Measurements from ENCODE around the gene PLA2G6.

PLA2G6 gene, protein sequence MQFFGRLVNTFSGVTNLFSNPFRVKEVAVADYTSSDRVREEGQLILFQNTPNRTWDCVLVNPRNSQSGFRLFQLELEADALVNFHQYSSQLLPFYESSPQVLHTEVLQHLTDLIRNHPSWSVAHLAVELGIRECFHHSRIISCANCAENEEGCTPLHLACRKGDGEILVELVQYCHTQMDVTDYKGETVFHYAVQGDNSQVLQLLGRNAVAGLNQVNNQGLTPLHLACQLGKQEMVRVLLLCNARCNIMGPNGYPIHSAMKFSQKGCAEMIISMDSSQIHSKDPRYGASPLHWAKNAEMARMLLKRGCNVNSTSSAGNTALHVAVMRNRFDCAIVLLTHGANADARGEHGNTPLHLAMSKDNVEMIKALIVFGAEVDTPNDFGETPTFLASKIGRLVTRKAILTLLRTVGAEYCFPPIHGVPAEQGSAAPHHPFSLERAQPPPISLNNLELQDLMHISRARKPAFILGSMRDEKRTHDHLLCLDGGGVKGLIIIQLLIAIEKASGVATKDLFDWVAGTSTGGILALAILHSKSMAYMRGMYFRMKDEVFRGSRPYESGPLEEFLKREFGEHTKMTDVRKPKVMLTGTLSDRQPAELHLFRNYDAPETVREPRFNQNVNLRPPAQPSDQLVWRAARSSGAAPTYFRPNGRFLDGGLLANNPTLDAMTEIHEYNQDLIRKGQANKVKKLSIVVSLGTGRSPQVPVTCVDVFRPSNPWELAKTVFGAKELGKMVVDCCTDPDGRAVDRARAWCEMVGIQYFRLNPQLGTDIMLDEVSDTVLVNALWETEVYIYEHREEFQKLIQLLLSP

DNA sequence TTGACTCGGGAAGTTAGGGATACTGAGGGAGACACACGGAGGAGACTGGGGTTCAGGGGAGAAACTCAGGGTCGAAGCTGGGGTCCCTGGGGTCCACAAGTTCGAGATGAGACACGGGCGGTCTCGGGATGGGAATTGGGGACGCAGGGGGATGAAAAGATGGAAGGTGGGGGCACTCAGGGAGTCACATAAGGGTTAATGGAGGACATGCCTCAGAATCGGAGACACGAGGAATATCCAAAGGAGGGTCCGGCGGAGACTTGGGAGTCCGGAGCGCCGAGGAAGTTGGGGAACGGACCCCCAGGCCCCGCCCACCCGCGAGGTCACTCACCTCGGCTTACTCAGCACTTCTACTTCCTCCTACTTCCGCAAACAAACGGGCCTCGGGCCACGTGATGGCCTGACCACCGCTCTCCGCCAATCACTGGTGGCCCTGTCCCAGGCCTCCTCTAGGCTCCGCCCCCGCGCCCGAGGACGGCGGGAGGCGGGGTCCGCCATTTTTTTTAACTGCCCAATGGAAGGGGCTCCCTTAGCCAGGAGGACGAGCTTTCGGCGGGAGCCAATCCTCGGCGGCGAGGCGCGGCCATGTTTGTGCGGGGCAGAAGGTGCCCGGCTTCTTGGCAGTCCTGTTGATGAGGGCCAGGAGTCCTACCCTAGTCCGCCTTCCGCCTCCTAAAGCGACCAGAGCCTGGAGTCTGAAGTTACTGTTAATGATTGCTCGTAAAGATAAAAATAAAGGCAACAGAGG, at the start of gene PLA2G6:
PLA2G6 (minus strand) TSS at position 378 of the 748 bp plus-strand sequence. CDS start 12,404 bp downstream, outside the sequence.
- peak; percentile 61 to 99 (median 97) for DNase-seq

DNA sequence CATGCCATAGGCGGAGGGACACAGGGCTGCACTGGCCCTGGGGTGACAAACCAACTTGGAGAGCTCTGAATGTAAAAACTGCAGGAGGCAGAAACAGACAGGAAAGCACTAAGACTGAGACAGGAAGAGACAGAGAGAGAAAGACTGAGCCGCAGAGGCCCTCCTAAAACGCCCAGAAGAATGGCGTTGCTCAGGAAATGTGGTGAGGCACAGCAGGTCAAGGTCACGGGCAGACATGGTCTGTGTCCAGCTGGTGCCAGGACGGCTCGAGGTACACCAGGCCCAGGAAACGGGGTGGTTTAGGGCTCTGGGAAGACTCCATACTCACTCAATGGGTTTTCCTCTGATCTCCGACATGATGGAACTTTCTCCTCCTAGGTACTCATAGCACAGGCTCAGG, 49.3 kb upstream of the PLA2G6 start:
- DNase-seq: no peak

DNA sequence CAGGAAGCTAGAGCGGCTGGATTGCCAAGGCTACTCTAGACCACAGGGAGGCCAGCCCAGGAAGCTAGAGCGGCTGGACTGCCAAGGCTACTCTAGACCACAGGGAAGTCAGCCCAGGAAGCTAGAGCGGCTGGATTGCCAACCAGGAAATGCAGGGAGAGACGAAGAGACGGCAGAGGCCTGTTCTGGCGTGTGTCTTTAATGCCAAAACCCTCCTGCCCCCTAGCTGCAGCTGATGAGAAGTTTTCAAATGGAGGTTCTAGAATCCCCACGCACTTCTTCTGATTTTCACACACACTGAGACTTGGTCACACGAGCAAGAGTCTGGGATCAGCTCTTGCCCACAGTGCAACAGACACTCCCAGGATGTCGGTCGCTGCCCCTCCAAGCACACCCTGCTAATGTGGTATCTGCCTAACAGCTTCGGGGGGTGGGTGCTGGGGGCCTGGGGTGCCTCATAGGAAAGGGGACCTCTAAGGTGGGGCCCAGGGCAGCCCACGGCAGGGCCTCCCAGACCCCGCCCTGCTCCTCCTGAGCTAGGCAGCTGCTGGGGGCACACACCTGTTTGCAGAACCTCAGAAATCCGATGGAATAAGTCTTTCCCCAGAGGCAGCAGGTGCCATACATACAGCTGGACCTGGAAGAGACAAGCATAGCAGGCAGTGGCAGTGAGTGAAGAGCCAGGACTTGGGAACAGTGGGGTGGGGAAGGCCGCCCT, 48.6 kb upstream of the PLA2G6 start:
- DNase-seq: peak in 20 of 51 donors; percentile 15 to 72 (median 38)

DNA sequence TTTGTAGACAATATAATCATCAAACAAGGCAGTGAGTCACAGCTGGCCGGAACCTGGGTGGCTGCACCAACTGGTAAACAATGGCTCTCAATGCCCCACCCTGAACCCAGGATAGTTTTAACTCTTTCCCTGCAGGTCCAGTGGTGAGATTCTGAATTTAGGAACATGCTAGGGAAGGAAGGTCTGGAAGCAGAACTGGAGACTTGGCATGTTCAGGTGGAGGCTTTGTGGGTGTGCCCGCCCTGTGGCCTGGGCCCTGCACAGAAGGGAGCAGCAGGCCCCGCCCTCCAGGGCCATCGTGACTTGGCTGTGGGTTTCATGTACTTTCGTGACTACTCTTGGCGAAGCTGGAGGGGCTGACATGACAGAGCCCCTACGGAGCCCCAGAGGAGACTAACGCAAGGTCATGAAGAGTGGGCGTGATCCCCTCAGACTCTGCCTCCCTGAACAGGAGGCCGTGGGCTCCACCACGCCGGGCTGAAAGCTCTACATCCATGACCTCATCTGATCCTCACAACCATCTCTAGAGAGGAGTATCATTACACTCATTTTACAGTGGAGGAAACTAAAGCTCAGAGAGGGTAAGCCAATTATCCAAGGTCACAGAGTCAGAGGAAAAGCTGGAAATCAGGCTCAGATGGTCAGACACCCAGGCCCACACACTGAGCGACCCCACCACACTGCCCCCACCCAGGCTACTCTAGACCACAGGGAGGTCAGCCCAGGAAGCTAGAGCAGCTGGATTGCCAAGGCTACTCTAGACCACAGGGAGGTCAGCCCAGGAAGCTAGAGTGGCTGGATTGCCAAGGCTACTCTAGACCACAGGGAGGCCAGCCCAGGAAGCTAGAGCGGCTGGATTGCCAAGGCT, 47.5 kb upstream of the PLA2G6 start:
- peak in 2 of 51 donors; percentile 21 to 50 for DNase-seq

DNA sequence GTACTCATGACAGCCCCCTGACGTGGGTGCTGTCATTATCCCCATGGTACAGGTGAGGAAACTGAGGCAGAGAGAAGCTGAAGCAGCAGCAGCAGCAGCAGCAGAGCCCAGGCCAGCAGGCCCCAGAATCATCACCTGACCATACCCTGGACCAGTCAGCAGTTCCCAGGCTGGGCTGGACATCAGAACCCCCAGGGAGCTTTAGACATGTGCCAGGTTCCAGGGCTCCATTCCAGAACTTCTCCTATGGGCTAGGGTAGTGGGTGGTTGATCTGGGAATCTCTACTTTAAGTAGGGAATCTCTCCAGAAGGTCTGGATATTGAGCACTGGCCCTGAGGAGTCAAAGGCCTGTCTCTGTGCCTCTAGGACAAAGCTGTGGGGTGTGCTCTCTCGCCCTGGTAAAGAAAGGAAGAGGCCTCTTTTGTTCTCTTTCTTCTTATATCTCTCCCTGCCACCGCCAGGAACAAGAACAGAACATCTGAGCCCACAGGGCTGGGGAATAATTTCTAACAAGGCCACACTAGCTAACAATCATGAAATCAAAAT, 46.8 kb upstream of the PLA2G6 start:
- DNase-seq: peak in 1 of 51 donors; percentile 52

DNA sequence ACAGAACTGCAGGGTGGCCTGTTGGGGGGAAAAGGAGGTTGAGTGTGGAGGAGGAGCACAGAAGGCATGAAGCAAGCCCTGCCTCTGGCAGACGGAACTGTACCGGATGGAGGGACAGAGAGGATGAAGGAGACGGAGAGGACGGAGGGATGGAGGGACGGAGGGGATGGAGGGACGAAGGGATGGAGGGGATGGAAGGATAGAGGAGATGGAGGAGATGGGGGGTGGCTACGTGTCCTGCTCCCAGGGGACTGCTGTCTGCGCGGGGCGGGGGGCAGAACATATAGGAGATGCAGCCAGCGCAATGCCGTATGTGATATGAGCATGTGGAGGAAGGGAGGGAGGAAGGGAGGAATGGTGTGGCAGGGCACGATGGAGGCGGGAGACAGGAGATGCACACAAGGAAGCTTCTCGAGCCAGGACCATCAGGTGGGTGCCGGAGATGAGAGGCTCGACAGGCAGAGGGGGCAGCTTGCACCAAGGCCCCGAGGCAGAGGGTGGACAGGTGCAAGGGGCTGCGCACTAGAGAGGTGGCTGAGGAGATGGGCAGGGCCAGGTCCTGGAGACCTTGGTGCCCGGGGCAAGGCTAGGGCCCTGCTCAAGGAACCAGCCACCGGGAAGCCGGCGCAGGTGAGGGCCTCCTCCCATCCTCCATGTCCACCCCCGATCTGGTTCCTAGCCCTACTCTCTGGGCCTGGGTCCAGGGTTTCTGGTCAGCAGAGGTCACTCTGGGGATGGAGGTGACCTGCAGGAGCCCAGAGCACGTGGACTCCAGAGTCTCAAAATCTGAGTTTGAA, 45.4 kb upstream of the PLA2G6 start:
- DNase-seq: no peak

DNA sequence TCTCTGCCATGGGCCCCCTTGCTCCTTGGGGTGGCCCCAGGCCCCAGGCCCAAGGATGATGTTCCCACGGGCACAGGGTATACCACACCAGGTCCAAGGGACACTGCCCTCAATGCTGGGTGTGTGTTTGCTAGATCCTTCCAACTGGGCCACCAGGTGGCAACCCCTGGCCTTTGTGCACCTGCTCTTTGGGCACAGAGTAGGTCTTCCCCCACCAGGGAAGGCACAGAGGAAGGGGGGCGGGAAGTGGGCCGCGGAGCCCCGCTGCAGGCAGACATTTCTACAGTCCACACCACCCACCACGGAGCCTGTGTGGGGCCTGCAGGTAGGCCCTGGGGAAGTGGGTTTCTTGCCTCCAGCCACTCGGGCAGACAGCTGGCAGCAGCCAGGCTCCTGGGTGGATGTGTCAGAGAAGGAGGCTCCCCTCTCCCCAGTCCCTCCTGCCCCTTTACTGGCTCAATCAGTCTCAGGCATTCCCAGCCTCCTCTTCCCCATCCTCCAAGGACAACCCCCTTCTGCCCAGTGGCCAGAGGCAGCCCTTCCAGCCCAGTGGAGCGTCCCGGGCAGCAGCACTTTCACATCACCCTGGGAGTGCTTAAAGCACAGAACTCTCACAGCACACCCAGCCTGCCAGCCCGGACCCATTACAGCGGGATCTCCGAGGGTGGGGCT, 41.8 kb upstream of the PLA2G6 start:
- DNase-seq: peak in 8 of 51 donors; percentile 12 to 47 (median 26)

DNA sequence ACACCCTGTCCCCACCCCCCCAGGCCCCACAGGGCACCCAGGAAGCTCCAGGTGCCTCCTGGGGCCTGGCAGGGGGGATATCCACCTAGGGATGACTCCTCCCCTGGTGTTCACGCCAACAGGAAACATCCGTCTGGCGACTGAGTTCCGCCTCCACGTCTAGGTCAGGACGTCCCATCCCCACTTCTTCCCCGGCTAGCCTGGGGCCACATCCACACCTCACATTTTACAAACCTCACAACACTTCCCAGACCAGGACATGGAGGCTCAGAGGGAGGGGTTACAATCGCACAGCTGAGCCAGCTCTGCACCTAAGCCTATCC, 41.1 kb upstream of the PLA2G6 start:
- no peak for DNase-seq

DNA sequence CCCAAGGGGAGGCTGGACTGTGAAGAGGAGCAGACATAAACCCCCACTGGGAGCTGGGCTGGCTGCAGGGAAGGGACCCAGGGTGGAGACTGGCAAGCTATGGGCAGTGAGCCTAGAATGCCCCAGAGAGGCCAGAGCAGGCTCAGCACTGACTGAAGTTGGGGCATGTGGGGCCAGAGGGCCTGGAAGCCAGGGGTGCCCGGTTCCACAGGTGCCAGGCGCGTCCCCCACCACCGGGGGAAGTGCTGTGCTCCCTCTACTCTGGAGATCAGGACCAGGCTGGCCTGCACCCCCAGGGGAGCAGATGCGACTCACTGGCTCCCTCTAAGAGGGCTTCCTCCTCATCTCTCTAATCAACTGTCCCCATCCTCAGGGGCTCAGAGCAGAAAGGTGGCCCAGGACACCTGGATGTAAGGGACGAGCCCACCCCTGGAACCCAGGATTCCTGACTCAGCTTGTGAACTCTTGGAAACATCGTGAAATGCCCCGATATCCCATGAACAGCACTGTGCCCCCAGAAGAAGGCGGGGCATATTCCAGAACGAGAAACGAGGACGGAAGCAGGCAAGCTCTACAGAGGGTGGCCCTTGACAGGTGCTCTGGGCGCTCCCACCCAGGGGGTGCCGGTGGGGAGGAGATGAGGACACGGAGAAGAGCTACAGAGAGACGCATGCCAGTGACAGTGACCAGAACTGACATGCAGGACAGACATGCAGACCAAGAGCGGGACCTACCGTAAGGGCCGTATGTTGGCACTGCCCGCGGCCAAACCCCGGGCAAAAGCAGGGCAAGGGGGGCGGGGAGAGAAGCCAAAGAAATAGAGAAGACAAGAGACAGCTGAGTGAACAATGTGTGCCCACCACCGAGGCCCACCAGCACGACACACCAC, 40.5 kb upstream of the PLA2G6 start:
- no peak for DNase-seq

DNA sequence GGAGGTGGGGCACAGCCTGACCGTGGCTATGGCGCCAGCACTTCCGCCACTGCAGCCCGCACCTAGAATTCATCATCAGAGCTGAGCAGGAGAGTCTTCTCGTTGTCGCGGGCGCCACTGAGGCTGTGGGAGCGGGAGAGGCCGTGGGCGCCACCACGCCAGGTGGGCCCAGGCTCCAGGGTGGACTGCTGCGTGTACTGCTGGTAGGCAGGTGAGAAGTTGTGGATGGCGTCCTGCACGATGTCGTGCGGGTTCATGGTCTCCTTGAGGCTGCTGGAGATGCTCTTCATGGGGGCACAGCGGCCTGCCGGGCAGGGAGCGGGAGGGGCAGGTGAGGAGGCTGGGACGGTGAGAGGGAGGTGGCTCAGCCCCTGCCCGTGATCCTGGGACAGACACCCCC, 39.8 kb upstream of the PLA2G6 start:
- DNase-seq: no peak

DNA sequence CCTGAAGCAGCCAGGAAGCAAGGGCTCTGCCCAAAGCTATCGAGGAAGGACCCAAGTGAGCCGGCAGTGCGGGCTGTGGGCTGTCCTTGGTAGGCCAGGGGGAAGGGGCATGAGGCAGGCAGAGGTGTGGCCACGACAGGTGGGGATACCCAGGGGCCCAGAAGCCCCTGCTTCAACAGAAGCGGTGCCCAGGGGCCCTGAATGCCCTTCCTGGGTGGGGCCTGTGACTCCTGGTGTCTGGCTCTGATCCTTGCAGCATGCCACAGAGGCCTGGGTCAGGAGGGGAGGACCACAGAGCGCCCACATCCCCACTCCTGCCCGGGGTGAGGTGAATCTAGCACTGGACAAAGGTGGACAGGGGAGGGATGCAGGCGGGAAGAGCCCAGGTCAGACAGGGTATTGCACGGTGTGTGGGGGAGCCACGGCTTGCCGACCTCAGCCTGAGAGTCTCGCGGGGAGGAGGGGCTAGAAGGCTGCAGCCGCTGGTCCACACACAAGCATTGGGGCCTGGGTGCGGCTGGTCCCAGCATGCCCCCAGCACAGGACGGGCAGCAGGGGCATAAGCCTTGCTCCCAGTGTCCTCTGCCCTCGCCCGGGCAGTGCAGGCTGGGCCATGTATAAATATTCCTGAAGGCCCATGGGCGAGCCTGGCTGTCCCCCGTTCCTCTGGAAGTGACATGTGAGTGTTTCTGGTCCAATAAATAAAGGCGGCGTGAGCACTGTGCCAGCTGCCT, 39.2 kb upstream of the PLA2G6 start:
- no peak for DNase-seq

DNA sequence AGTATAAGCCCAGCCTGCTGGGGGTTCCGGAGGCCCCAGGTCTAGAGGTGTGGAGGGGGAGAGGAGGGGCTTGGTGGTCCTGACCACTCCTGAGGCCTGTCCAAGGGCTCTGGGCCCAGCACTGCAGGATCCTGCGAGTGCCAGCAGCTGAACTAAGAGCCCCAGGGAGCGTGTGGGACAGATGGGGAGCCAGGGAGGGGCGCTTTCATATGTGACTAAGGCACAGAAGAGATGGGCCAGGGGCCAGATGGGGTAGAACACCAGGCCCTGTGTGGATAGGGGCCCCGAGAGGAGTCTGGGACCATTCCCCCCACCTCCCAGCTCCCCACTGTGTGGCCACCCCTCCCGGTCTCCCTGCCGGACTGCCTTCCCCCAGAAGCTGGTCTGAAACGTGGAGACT, 38.5 kb upstream of the PLA2G6 start:
- no peak for DNase-seq

DNA sequence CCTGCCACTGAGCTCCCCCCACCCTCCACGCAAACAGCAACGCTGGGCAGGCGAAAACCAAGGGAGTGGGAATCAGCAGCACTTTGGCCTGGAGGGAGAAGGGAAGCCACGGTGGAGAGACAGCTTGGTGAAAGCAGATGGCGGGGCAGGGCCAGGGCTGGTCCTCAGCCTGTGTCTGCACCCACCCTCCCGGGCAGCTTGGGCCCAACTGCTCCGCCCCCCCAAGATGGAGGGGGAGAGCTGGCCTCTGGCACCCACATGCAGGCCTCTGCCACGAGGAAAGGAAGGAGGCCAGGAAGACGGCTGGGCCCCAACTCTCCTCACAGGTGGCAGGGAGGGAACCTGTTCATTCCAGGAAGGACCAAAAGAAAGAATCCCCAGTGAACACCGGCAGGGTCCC, 38.0 kb upstream of the PLA2G6 start:
- DNase-seq: no peak

DNA sequence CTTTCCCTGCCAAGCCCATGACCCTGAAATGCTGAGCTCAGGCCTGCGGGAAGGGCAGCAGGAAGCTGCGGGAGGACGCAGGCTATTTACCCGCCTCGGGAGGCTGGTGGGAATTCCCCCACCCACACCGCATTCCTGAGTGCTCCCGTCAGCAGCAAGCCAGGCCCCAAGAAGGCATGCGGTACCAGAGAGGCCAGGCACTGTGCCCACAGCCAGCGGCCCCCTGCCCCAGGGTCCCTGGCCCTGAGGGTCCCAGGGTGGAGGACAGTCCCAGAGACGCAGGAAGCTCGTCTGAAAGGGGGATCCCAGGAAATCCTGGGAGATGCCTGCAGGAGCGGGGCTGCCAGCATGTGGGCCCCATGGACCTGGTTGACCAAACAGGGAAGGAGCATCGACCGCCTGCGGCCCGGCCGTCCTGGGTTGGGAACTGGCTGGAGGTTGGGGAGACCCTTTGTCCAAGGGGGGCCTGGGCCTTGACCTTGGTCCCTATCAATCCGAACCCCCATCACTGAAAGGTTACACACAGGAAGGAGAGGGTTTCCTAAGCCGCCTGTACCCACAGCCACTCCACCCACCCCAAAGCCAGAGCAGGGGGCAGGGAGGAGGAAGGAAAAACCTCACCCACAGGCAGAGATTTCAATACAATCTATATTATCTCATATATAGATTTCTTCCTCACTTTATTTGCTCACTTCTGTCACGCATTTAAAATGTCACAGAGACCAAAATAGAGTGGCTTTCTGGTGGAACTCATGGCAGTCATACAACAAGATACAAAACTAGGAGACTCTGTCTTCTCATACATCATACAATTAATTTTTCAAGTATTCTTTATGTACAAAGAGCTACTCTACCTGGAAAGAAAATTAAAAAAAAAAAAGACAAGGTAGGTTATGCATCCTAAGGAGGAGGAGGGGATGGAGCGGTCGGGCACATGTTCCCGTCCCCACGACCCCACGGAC, 37.3 kb upstream of the PLA2G6 start:
- DNase-seq: peak in 3 of 51 donors; percentile 11 to 25 (median 23)
